SK-N-SH (cell line): ENCODE results near the gene ZNF609. TPM values are rescaled to one million over a fixed set of nuclear protein-coding genes. Genes with fewer than 3 reads are reported as not detected.
A peak's percentile ranks its signal among the peaks of the same experiment; 100 is the strongest.

ENCODE experiments used
- CTCF ChIA-PET: fragments of 300-600, 350-600 bp; formaldehyde crosslinking; extraction: SDS; loops from one replicate; lab custom pipeline; 2021; lab: Yijun Ruan, JAX
- POLR2A ChIA-PET: fragments of 350-600 bp; sonication (Branson Sonifier 250); formaldehyde crosslinking; extraction: SDS; loops from one replicate; lab custom pipeline; 2020; ENCODE audit warnings: antibody characterized with exemption, inconsistent platforms; lab: Yijun Ruan, JAX
- DNase-seq: peaks from one replicate; pipeline ENCODE4 v3.0.0; 2012
- H2AFZ ChIP-seq: fragments of 200-600 bp; sonication (generic); 2 replicates; pipeline ENCODE4 v1.8.1; 2016; ENCODE audit warnings: antibody characterized with exemption, mild to moderate bottlenecking, low read depth
- H3F3A ChIP-seq: fragments of 200-600 bp; sonication (generic); replicated peaks from 2 replicates; pipeline ENCODE3; 2016; ENCODE audit warnings: antibody characterized with exemption, mild to moderate bottlenecking; ENCODE audit not compliant: insufficient read depth
- H3K27ac ChIP-seq, 2 experiments: fragments of 200-500 bp in 1 of 2; fragments of 200-600 bp in 1 of 2; sonication (Bioruptor generic) in 1 of 2; sonication (generic), shearing (Covaris generic) in 1 of 2; 2 replicates each; pipeline versions ENCODE4 v1.5.1 to v1.6.1; 2014 to 2016; ENCODE audit warnings: low read depth in 2 of 2, inconsistent platforms in 1 of 2, low read length in 1 of 2, mild to moderate bottlenecking in 1 of 2, mixed read lengths in 1 of 2
- H3K27me3 ChIP-seq: fragments of 200-600 bp; sonication (generic), shearing (Covaris generic); 2 replicates; pipeline ENCODE4 v1.6.1; 2016; ENCODE audit warnings: mixed run types; ENCODE audit not compliant: insufficient read depth
- H3K36me3 ChIP-seq, 2 experiments: fragments of 200-500 bp in 1 of 2; fragments of 200-600 bp in 1 of 2; sonication (Bioruptor generic) in 1 of 2; sonication (generic) in 1 of 2; replicated peaks in 1 of 2; 2 replicates each; pipeline versions ENCODE3 to v1.5.1; 2014 to 2016; ENCODE audit warnings: low read length in 1 of 2, mild to moderate bottlenecking in 1 of 2; ENCODE audit not compliant: insufficient read depth in 2 of 2, control insufficient read depth in 1 of 2
- H3K4me1 ChIP-seq, 2 experiments: fragments of 200-500 bp in 1 of 2; fragments of 200-600 bp in 1 of 2; sonication (Bioruptor generic) in 1 of 2; sonication (generic), shearing (Covaris generic) in 1 of 2; 2 replicates each; pipeline versions ENCODE4 v1.5.1 to v1.6.1; 2014 to 2016; ENCODE audit warnings: low read depth in 1 of 2, low read length in 1 of 2, mixed run types in 1 of 2; ENCODE audit not compliant: insufficient read depth in 2 of 2, control insufficient read depth in 1 of 2
- H3K4me2 ChIP-seq: fragments of 200-600 bp; sonication (generic), shearing (Covaris generic); 2 replicates; pipeline ENCODE4 v1.6.1; 2017; ENCODE audit warnings: mixed run types
- H3K4me3 ChIP-seq, 2 experiments: fragments of 200-500 bp in 1 of 2; fragments of 200-600 bp in 1 of 2; sonication (Bioruptor generic) in 1 of 2; sonication (generic), shearing (Covaris generic) in 1 of 2; 2 replicates each; pipeline versions ENCODE4 v1.5.1 to v1.8.1; 2014 to 2016; ENCODE audit warnings: low read depth in 2 of 2, inconsistent platforms in 1 of 2, low read length in 1 of 2, mild to moderate bottlenecking in 1 of 2, mixed read lengths in 1 of 2, moderate library complexity in 1 of 2
- H3K79me2 ChIP-seq: fragments of 200-600 bp; sonication (generic); 2 replicates; pipeline ENCODE4 v1.8.1; 2017; ENCODE audit warnings: mild to moderate bottlenecking; ENCODE audit not compliant: insufficient read depth
- H3K9ac ChIP-seq: fragments of 200-600 bp; sonication (generic); 2 replicates; pipeline ENCODE4 v1.6.1; 2017; ENCODE audit warnings: mixed run types
- H3K9me2 ChIP-seq: fragments of 200-600 bp; sonication (generic); 2 replicates; pipeline ENCODE4 v1.6.1; 2017; ENCODE audit warnings: mixed run types
- H3K9me3 ChIP-seq: fragments of 200-600 bp; sonication (generic); 2 replicates; pipeline ENCODE4 v1.6.1; 2017; ENCODE audit warnings: mixed run types, mild to moderate bottlenecking, moderate library complexity
- H4K20me1 ChIP-seq: fragments of 200-600 bp; sonication (generic); 2 replicates; pipeline ENCODE4 v1.6.1; 2017; ENCODE audit warnings: mild to moderate bottlenecking, mixed run types; ENCODE audit not compliant: insufficient read depth
- CHD2 ChIP-seq: fragments of 150-350 bp; IDR thresholded peaks from 2 replicates; pipeline ENCODE4 v1.6.1; 2018; ENCODE audit warnings: low read length; ENCODE audit not compliant: partially characterized antibody
- ELF1 ChIP-seq: IDR thresholded peaks from 2 replicates; pipeline ENCODE4 v1.4.0; 2012
- JUND ChIP-seq: IDR thresholded peaks from 2 replicates; pipeline ENCODE4 v1.4.0; 2012
- RAD21 ChIP-seq: IDR thresholded peaks from 2 replicates; pipeline ENCODE4 v1.6.1; 2012; ENCODE audit warnings: mild to moderate bottlenecking, low read length
- RCOR1 ChIP-seq: fragments of 150-350 bp; IDR thresholded peaks from 2 replicates; pipeline ENCODE4 v1.6.1; 2017; ENCODE audit warnings: antibody characterized with exemption, low read length
- RFX5 ChIP-seq: IDR thresholded peaks from 2 replicates; pipeline ENCODE4 v1.6.1; 2012; ENCODE audit warnings: mild to moderate bottlenecking, improper control_type of control experiment, low read length
- RXRA ChIP-seq: IDR thresholded peaks from 2 replicates; pipeline ENCODE4 v1.4.0; 2012; ENCODE audit warnings: low read depth, mild to moderate bottlenecking, borderline replicate concordance
- SIN3A ChIP-seq: IDR thresholded peaks from 2 replicates; pipeline ENCODE4 v1.6.1; 2012; ENCODE audit warnings: low read depth, mild to moderate bottlenecking, low read length, moderate library complexity, borderline replicate concordance
- TAF1 ChIP-seq: IDR thresholded peaks from 2 replicates; pipeline ENCODE4 v1.6.1; 2012; ENCODE audit warnings: low read depth, mild to moderate bottlenecking, low read length, moderate library complexity, borderline replicate concordance
- TEAD4 ChIP-seq: IDR thresholded peaks from 2 replicates; pipeline ENCODE4 v1.4.0; 2012; ENCODE audit warnings: mild to moderate bottlenecking, borderline replicate concordance; ENCODE audit not compliant: insufficient read depth
- WGBS: methylation state at CpG from one replicate; pipeline ENCODE4 v1.1.6; 2017; ENCODE audit warnings: low lambda C conversion rate; 5-methylcytosine and 5-hydroxymethylcytosine counted together
- polyA plus RNA-seq, 3 experiments: library from polyadenylated mRNA; depleted of rRNA; stranded (reverse); fragments of >200 nt; gene quantifications; 2 replicates each; pipeline ENCODE4 v1.2.3, GENCODE V29; 2012
- TF ChIP-seq, protein P1 (sequence below): IDR thresholded peaks from 2 replicates; pipeline ENCODE4 v1.4.0; 2012; ENCODE audit warnings: low read depth
- TF ChIP-seq, protein P2 (sequence below): IDR thresholded peaks from 2 replicates; pipeline ENCODE4 v1.4.0; 2012; ENCODE audit warnings: low read depth, borderline replicate concordance
- TF ChIP-seq, protein P3 (sequence below): IDR thresholded peaks from 2 replicates; pipeline ENCODE4; 2012
- TF ChIP-seq, protein P4 (sequence below): IDR thresholded peaks from 2 replicates; pipeline ENCODE4 v1.6.1; 2012; ENCODE audit warnings: mild to moderate bottlenecking, low read depth, low read length, moderate library complexity

Gene ZNF609
- polyA plus RNA-seq, 1 of the 3 experiments (the other 2 are of a cell fraction) = 12.6 TPM

DNA sequence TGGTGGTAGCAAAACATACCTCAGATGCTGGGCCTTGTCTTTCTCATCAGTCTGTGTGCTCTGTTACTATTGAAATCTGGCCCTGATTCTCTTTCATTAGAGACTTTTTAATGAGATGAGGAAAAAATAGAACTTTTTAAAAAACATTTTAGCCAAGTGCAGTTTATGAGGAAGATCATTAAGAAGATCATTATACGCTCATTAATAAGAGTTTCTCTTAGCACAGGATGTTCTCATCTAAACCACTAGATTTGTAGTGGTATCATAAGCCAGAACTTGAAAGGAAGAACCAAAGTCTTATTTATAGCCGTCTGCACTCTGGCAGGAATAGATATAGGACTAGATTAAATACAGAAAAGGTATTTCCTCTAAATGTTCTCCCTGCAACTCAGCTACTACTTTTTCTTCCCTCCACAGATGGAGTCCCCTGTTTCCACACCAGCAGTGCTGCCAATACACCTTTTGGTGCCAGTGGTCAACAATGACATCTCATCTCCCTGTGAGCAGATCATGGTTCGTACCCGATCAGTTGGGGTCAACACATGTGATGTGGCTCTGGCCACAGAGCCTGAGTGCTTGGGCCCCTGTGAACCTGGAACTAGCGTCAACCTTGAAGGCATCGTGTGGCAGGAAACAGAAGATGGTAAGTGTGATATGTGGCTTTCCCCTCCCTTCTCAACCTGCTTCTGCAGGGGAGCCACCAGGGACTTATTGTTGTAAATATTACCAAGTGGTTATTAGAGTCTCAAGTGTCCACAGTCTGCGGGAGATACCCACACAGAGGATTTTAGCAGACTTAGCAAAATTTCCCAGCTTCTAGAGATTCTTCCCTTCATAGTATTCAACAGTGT is 162.3 kb downstream of the ZNF609 start:
- no peak overlapping the region for H3K4me2 ChIP-seq
- ChIA-PET CTCF (no interaction called here), POLR2A (no interaction called here)
- H4K20me1 ChIP-seq = peaks cover 52% of the 10 kb centered on the region
- peaks cover 32% of the 10 kb centered on the region for H3F3A ChIP-seq
- TF ChIP-seq SIN3A (no peak), TAF1 (no peak), RXRA (no peak), RFX5 (no peak)
- TF ChIP-seq, protein P1, sequence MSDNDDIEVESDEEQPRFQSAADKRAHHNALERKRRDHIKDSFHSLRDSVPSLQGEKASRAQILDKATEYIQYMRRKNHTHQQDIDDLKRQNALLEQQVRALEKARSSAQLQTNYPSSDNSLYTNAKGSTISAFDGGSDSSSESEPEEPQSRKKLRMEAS = no peak
- H3K9ac ChIP-seq = no peak overlapping the region
- no peaks in the 10 kb centered on the region for H3K9me2 ChIP-seq
- no peaks in the 10 kb centered on the region for H3K27me3 ChIP-seq
- peaks cover 3 to 6% of the 10 kb centered on the region in 2 experiments for H3K36me3 ChIP-seq
- H3K27ac ChIP-seq = 0 out of 4 replicates have a peak overlapping the region, but pooled peaks of 1 of the 2 experiments have one; percentile 17
- 95% methylated on average over 6 of the region's 7 CpGs for WGBS
- peaks cover 66% of the 10 kb centered on the region for H3K79me2 ChIP-seq
- H3K4me3 ChIP-seq = no peak overlapping the region
- no peak overlapping the region for H2AFZ ChIP-seq
- H3K9me3 ChIP-seq = no peaks in the 10 kb centered on the region
- no peak for DNase-seq
- H3K4me1 ChIP-seq = peaks cover 25 to 41% of the 10 kb centered on the region in 2 experiments

DNA sequence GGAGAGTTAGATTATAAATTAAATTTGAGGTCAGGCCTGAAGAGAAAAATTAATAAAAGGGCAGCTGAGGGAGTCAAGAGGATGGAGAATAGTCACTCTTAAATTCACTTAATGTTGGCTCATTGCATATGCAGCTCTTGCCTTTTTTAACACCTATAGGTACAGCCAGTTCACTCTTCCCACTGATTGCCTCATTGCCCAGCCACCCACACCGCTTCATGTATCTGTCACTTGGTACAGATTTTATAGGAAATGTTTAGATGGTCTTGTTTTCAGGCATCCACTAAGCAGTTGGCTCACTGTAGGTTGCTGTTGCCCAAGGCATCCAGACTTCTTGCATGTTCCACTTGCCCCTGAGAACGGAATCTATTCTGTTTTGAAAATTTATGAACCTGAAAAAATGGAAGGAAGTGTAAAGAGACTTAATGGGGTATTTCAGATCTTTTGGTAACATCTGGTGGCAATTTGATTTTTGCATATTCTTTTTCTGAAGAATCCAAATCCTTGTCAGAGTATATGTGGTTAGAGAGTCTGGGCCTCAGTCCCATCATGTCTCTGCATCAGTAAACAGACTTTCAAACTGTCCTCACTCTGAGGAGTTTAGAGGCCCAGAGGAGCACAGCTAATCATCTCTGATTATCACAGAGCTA is 163.1 kb downstream of the ZNF609 start:
- 93% methylated on average over 2 of the region's 2 CpGs for WGBS
- Histone ChIP-seq H3K4me1 (peaks cover 22 to 41% of the 10 kb centered on the region in 2 experiments), H3K4me3 (no peak overlapping the region), H3K9ac (no peak overlapping the region), H3K79me2 (peaks cover 66% of the 10 kb centered on the region; the same call in 1 of the 2 replicates)
- CTCF ChIA-PET = no interaction called here
- TF ChIP-seq RCOR1 (no peak), ELF1 (no peak), TEAD4 (no peak), RAD21 (no peak), CHD2 (no peak), SIN3A (no peak), JUND (no peak)
- TF ChIP-seq, protein P2, sequence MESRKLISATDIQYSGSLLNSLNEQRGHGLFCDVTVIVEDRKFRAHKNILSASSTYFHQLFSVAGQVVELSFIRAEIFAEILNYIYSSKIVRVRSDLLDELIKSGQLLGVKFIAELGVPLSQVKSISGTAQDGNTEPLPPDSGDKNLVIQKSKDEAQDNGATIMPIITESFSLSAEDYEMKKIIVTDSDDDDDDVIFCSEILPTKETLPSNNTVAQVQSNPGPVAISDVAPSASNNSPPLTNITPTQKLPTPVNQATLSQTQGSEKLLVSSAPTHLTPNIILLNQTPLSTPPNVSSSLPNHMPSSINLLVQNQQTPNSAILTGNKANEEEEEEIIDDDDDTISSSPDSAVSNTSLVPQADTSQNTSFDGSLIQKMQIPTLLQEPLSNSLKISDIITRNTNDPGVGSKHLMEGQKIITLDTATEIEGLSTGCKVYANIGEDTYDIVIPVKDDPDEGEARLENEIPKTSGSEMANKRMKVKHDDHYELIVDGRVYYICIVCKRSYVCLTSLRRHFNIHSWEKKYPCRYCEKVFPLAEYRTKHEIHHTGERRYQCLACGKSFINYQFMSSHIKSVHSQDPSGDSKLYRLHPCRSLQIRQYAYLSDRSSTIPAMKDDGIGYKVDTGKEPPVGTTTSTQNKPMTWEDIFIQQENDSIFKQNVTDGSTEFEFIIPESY = no peak
- TF ChIP-seq, protein P3, sequence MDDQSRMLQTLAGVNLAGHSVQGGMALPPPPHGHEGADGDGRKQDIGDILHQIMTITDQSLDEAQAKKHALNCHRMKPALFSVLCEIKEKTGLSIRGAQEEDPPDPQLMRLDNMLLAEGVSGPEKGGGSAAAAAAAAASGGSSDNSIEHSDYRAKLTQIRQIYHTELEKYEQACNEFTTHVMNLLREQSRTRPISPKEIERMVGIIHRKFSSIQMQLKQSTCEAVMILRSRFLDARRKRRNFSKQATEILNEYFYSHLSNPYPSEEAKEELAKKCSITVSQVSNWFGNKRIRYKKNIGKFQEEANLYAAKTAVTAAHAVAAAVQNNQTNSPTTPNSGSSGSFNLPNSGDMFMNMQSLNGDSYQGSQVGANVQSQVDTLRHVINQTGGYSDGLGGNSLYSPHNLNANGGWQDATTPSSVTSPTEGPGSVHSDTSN = no peak
- TF ChIP-seq, protein P4, sequence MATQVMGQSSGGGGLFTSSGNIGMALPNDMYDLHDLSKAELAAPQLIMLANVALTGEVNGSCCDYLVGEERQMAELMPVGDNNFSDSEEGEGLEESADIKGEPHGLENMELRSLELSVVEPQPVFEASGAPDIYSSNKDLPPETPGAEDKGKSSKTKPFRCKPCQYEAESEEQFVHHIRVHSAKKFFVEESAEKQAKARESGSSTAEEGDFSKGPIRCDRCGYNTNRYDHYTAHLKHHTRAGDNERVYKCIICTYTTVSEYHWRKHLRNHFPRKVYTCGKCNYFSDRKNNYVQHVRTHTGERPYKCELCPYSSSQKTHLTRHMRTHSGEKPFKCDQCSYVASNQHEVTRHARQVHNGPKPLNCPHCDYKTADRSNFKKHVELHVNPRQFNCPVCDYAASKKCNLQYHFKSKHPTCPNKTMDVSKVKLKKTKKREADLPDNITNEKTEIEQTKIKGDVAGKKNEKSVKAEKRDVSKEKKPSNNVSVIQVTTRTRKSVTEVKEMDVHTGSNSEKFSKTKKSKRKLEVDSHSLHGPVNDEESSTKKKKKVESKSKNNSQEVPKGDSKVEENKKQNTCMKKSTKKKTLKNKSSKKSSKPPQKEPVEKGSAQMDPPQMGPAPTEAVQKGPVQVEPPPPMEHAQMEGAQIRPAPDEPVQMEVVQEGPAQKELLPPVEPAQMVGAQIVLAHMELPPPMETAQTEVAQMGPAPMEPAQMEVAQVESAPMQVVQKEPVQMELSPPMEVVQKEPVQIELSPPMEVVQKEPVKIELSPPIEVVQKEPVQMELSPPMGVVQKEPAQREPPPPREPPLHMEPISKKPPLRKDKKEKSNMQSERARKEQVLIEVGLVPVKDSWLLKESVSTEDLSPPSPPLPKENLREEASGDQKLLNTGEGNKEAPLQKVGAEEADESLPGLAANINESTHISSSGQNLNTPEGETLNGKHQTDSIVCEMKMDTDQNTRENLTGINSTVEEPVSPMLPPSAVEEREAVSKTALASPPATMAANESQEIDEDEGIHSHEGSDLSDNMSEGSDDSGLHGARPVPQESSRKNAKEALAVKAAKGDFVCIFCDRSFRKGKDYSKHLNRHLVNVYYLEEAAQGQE = no peak
- TF ChIP-seq, all 33 proteins: peak for 0
- POLR2A ChIA-PET = no interaction called here
- H3K36me3 ChIP-seq = peaks cover 3 to 6% of the 10 kb centered on the region in 2 experiments
- H3K4me2 ChIP-seq = no peak overlapping the region
- H3F3A ChIP-seq = peaks cover 32% of the 10 kb centered on the region
- H3K27me3 ChIP-seq = no peaks in the 10 kb centered on the region
- H3K9me2 ChIP-seq = no peaks in the 10 kb centered on the region
- no peak for DNase-seq
- H2AFZ ChIP-seq = no peak overlapping the region
- peak overlapping the region in 1 of 2 experiments; percentile 17; a peak in 2 of 4 replicates for H3K27ac ChIP-seq
- no peaks in the 10 kb centered on the region for H3K9me3 ChIP-seq
- peaks cover 44% of the 10 kb centered on the region for H4K20me1 ChIP-seq
